Natural killer cell (primary cell): ENCODE data around the gene RUNX2. TPM values are rescaled to one million over a fixed set of nuclear protein-coding genes. Genes with fewer than 3 reads are reported as not detected.

Experiments used
- ATAC-seq, 3 donors: fragments of 150-1000 bp in 2 of 3; fragments of 200-7000 bp in 1 of 3; cut with Tn5 transposase; 1 replicate in 1 of 3; 2 replicates in 2 of 3; pipeline ENCODE4 v1.10.0; 2021; ENCODE audit warnings: mild to moderate bottlenecking in 2 of 3, moderate library complexity in 2 of 3
- DNase-seq, 2 donors: peaks; one replicate each; pipeline versions ENCODE4 v3.0.0 to v3.0.0-alpha.2; 2013 to 2021; ENCODE audit warnings: mixed read lengths in 1 of 2
- H3K27ac ChIP-seq: one replicate; pipeline ENCODE4 v1.5.1; 2013; ENCODE audit warnings: mild to moderate bottlenecking, low read length
- H3K27me3 ChIP-seq: one replicate; pipeline ENCODE4 v1.6.1; 2013; ENCODE audit warnings: low read length; ENCODE audit not compliant: control insufficient read depth, insufficient read depth
- H3K36me3 ChIP-seq: one replicate; pipeline ENCODE4 v1.6.1; 2013; ENCODE audit warnings: low read length; ENCODE audit not compliant: control insufficient read depth, insufficient read depth
- H3K4me1 ChIP-seq: one replicate; pipeline ENCODE4 v1.6.1; 2013; ENCODE audit warnings: low read length; ENCODE audit not compliant: control insufficient read depth, insufficient read depth
- H3K4me3 ChIP-seq: one replicate; pipeline ENCODE4 v1.5.1; 2013; ENCODE audit warnings: low read length
- H3K9me3 ChIP-seq: one replicate; pipeline ENCODE4 v1.6.1; 2013; ENCODE audit warnings: low read length; ENCODE audit not compliant: control insufficient read depth, insufficient read depth
- H3K27ac Mint-ChIP-seq, 2 donors: one replicate each; pipeline ENCODE4 v1.8.0; 2022; ENCODE audit warnings: mild to moderate bottlenecking in 2 of 2, mixed read lengths in 2 of 2, moderate library complexity in 1 of 2
- H3K27me3 Mint-ChIP-seq, 2 donors: one replicate each; pipeline ENCODE4 v1.8.0; 2022; ENCODE audit warnings: low read depth in 2 of 2, mixed read lengths in 2 of 2
- H3K36me3 Mint-ChIP-seq: one replicate; pipeline ENCODE4 v1.8.0; 2022; ENCODE audit warnings: mixed read lengths
- H3K4me1 Mint-ChIP-seq, 2 donors: one replicate each; pipeline ENCODE4 v1.8.0; 2022; ENCODE audit warnings: mixed read lengths in 2 of 2
- H3K4me3 Mint-ChIP-seq: one replicate; pipeline ENCODE4 v1.8.0; 2022; ENCODE audit warnings: mild to moderate bottlenecking, moderate library complexity, mixed read lengths
- H3K9me3 Mint-ChIP-seq, 2 donors: one replicate each; pipeline ENCODE4 v1.8.0; 2022; ENCODE audit warnings: mixed read lengths in 2 of 2
- WGBS: methylation state at CpG from one replicate; pipeline ENCODE4 v1.1.7; 2013; ENCODE audit warnings: missing lambda C conversion rate; ENCODE audit not compliant: insufficient coverage; 5-methylcytosine and 5-hydroxymethylcytosine counted together
- intact Hi-C: fragments of 100-400 bp; cut with micrococcal nuclease; formaldehyde crosslinking; loops from one replicate; pipeline ENCODE4 v1.14.2; 2022
- total RNA-seq, 4 donors: library from RNA; stranded (reverse); fragments of 120-200 nt in 1 of 4; gene quantifications; one replicate each; pipeline versions ENCODE4 v1.2.3 to v1.2.4, GENCODE V29; 2013 to 2022
- TF ChIP-seq, protein P1 (sequence below): fragments of 200-600 bp; IDR thresholded peaks from one replicate; pipeline ENCODE4 v1.8.0; 2022; ENCODE audit warnings: antibody characterized with exemption

RUNX2 gene
- total RNA-seq, 3 donors from 2014 or later (not counting 1 experiment from before 2014, with no cell fraction given), result 5.0 to 19.2 (median 7.0) TPM

DNA sequence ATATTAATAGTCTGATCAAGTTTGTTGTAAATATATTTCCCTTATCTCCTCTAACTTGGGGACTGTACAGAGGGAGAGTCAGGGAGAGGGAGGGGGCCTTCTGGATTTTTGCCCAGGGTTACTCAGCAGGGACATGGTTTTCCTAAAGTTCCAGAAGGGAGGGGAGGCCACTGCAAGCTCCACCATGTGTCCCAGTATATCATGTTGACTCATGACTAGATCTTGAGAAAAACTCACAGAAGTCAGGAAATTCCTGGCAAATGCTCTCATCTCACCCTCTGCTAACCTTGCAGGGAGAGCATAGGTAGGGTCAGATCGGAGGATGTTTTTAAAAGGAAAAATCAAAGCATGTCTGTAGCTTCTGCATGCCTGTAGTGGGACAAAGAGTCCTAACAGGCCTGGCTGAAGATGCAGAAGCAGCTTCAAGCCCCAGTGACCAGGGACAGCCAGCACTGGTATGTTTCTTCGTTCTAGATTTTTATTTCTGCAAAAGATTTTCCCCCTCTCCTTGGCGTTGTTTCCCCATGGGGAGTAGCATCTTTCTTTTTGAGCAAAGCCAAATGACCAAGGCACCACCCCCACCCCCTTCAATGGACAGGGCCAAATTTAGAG is 322.5 kb downstream of the RUNX2 start:
- Mint-ChIP-seq H3K27ac (no peak overlapping the region), H3K9me3 (no peaks in the 10 kb centered on the region), H3K36me3 (no peaks in the 10 kb centered on the region), H3K4me1 (peaks cover 0 to 4% of the 10 kb centered on the region in 2 donors), H3K4me3 (no peak overlapping the region), H3K27me3 (peaks cover 0 to 4% of the 10 kb centered on the region in 2 donors)
- H3K4me3 ChIP-seq, result no peak overlapping the region
- DNase-seq (no peak), ATAC-seq (no peak)
- TF ChIP-seq, protein P1, sequence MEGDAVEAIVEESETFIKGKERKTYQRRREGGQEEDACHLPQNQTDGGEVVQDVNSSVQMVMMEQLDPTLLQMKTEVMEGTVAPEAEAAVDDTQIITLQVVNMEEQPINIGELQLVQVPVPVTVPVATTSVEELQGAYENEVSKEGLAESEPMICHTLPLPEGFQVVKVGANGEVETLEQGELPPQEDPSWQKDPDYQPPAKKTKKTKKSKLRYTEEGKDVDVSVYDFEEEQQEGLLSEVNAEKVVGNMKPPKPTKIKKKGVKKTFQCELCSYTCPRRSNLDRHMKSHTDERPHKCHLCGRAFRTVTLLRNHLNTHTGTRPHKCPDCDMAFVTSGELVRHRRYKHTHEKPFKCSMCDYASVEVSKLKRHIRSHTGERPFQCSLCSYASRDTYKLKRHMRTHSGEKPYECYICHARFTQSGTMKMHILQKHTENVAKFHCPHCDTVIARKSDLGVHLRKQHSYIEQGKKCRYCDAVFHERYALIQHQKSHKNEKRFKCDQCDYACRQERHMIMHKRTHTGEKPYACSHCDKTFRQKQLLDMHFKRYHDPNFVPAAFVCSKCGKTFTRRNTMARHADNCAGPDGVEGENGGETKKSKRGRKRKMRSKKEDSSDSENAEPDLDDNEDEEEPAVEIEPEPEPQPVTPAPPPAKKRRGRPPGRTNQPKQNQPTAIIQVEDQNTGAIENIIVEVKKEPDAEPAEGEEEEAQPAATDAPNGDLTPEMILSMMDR, result no peak
- H3K27me3 ChIP-seq, result no peaks in the 10 kb centered on the region
- 91% methylated on average over 3 of the region's 3 CpGs for WGBS
- intact Hi-C loops, result no loop called here
- no peak overlapping the region for H3K27ac ChIP-seq
- H3K4me1 ChIP-seq, result no peaks in the 10 kb centered on the region
- H3K9me3 ChIP-seq, result no peaks in the 10 kb centered on the region
- no peaks in the 10 kb centered on the region for H3K36me3 ChIP-seq

DNA sequence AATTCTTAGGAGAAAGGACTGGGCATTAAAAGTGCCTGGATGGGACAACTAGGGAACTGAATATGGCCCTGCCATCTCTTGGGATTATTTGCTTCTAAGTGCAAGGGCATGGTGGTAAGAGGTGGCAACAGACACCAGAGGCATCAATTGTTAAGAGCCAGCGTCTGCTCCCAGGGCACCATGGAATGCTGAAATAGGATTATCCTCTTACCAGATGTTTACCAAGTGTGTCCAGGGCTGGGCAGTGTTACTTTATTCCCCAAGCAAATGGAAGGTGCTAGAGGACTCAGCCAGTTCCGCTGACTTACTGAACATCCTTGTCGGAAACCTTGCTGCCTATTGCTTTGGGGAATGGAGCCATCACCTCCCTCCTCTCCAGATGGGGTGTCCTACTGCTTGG is 323.2 kb downstream of the RUNX2 start:
- no peak overlapping the region for H3K27ac Mint-ChIP-seq
- H3K9me3 Mint-ChIP-seq, result no peaks in the 10 kb centered on the region
- TF ChIP-seq, protein P1, result no peak
- no peaks in the 10 kb centered on the region for H3K27me3 ChIP-seq
- H3K9me3 ChIP-seq, result no peaks in the 10 kb centered on the region
- peaks cover 0 to 4% of the 10 kb centered on the region in 2 donors for H3K27me3 Mint-ChIP-seq
- H3K4me3 Mint-ChIP-seq, result no peak overlapping the region
- WGBS, result 93% methylated on average over 3 of the region's 3 CpGs
- ATAC-seq, result no peak
- H3K36me3 Mint-ChIP-seq, result no peaks in the 10 kb centered on the region
- H3K27ac ChIP-seq, result no peak overlapping the region
- DNase-seq, result no peak
- H3K4me1 ChIP-seq, result no peaks in the 10 kb centered on the region
- H3K4me1 Mint-ChIP-seq, result peaks cover 0 to 4% of the 10 kb centered on the region in 2 donors
- no peaks in the 10 kb centered on the region for H3K36me3 ChIP-seq
- H3K4me3 ChIP-seq, result no peak overlapping the region
- intact Hi-C loops, result no loop called here

DNA sequence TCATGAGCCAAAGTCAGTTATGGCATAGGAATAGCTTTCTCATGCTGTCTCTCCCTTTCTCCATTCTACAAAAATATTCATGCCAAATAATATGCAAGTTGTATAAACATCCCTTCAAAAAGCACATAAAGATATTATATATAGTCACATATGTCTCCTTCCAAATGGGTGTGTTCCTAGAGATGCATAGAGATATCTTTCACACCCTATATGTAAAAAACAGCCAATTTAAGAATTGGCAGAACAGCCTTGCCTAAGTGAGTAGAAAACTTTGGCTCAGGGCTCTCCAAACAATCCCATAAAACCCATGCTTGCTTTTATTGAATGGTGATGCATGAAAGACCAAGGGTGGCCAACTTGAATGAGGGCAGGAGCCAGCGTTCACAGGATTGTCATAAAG is 324.3 kb downstream of the RUNX2 start:
- DNase-seq, result no peak
- TF ChIP-seq, protein P1, result no peak

More for the DNA sequence above, 324.3 kb downstream of the RUNX2 start:
- H3K4me1 ChIP-seq, result no peaks in the 10 kb centered on the region
- H3K4me3 Mint-ChIP-seq, result no peak overlapping the region
- no peaks in the 10 kb centered on the region for H3K36me3 ChIP-seq
- no peaks in the 10 kb centered on the region for H3K9me3 Mint-ChIP-seq
- ATAC-seq, result no peak
- no peak overlapping the region for H3K27ac Mint-ChIP-seq
- peaks cover 0 to 6% of the 10 kb centered on the region in 2 donors for H3K27me3 Mint-ChIP-seq
- intact Hi-C loops, result no loop called here
- 100% methylated on average over 1 of the region's 1 CpG for WGBS
- peaks cover 0 to 4% of the 10 kb centered on the region in 2 donors for H3K4me1 Mint-ChIP-seq
- no peaks in the 10 kb centered on the region for H3K9me3 ChIP-seq
- H3K4me3 ChIP-seq, result no peak overlapping the region
- no peak overlapping the region for H3K27ac ChIP-seq
- H3K27me3 ChIP-seq, result no peaks in the 10 kb centered on the region
- H3K36me3 Mint-ChIP-seq, result no peaks in the 10 kb centered on the region
